CMK (cell line): ENCODE measurements around the gene OSBPL2.

Experiments
- DNase-seq: peaks from one replicate; pipeline ENCODE4 v3.0.0-alpha.2; 2010; ENCODE audit warnings: low read depth

OSBPL2 gene

GRCh38 chr20:62344782-62345181 is 106.5 kb downstream of the OSBPL2 start:
- no peak for DNase-seq
